HTR-8/SVneo (cell line): ENCODE data around the gene PDGFRB.

ENCODE experiments used
- DNase-seq: peaks from one replicate; pipeline ENCODE4 v3.0.0; 2011; ENCODE audit warnings: low spot score, mixed read lengths; ENCODE audit not compliant: insufficient read length
- FAIRE-seq: peaks from 2 replicates; lab custom pipeline; 2011; peaks lifted over from hg19 to GRCh38; lab: Jason Lieb, UNC

Gene PDGFRB

GRCh38 chr5:150155258-150156026 is at the start of gene PDGFRB:
TSS of gene PDGFRB (minus strand) at chr5:150155845. CDS start at chr5:150137047, 18,798 bp downstream.
- DNase-seq (peak; percentile 86), FAIRE-seq (peak; percentile 66)

GRCh38 chr5:150204590-150204960 is 48.9 kb upstream of the PDGFRB start:
- FAIRE-seq (no peak), DNase-seq (no peak)

GRCh38 chr5:150203832-150204589 is 48.4 kb upstream of the PDGFRB start:
- no peak for DNase-seq
- no peak for FAIRE-seq

GRCh38 chr5:150202501-150202900 is 46.9 kb upstream of the PDGFRB start:
- FAIRE-seq: no peak
- DNase-seq: no peak

- DNase-seq (no peak), FAIRE-seq (no peak)
Observed at GRCh38 chr5:150197476-150197875, 41.8 kb upstream of the PDGFRB start.

GRCh38 chr5:150196986-150197385 is 41.3 kb upstream of the PDGFRB start:
- FAIRE-seq: no peak
- no peak for DNase-seq

GRCh38 chr5:150196514-150196913 is 40.9 kb upstream of the PDGFRB start:
- DNase-seq (no peak), FAIRE-seq (no peak)

- DNase-seq (no peak), FAIRE-seq (no peak)
Observed at GRCh38 chr5:150195736-150196485, 40.3 kb upstream of the PDGFRB start.

GRCh38 chr5:150192462-150192861 is 36.8 kb upstream of the PDGFRB start:
- FAIRE-seq: no peak
- no peak for DNase-seq

- no peak for FAIRE-seq
- DNase-seq: no peak
Observed at GRCh38 chr5:150190987-150191386, 35.3 kb upstream of the PDGFRB start.

GRCh38 chr5:150190503-150190979 is 34.9 kb upstream of the PDGFRB start:
- no peak for FAIRE-seq
- DNase-seq: no peak

- FAIRE-seq (no peak), DNase-seq (no peak)
Observed at GRCh38 chr5:150189728-150190502, 34.3 kb upstream of the PDGFRB start, which contains the start of gene SLC6A7. TSS of gene SLC6A7 (plus strand) at chr5:150190062. CDS start at chr5:150190328, 266 bp downstream.

GRCh38 chr5:150189326-150189725 is 33.7 kb upstream of the PDGFRB start:
- FAIRE-seq (no peak), DNase-seq (no peak)

GRCh38 chr5:150188146-150188842 is 32.6 kb upstream of the PDGFRB start:
- FAIRE-seq: no peak
- no peak for DNase-seq

GRCh38 chr5:150186897-150187296 is 31.3 kb upstream of the PDGFRB start:
- DNase-seq: no peak
- no peak for FAIRE-seq

GRCh38 chr5:150186137-150186536 is 30.5 kb upstream of the PDGFRB start:
- no peak for DNase-seq
- no peak for FAIRE-seq

- DNase-seq: no peak
- FAIRE-seq: no peak
Observed at GRCh38 chr5:150184990-150185912, 29.6 kb upstream of the PDGFRB start.

- FAIRE-seq: no peak
Observed at GRCh38 chr5:150184006-150184405, 28.4 kb upstream of the PDGFRB start.

More at GRCh38 chr5:150184006-150184405, 28.4 kb upstream of the PDGFRB start:
- no peak for DNase-seq
